Esophagus squamous epithelium (tissue), 4 donors: Measurements from ENCODE around the gene ARHGEF11.

Experiments used
- CTCF ChIP-seq, 6 experiments: fragments of 450-650 bp in 4 of 6; fragments of 200-600 bp in 2 of 6; sonication (generic) in 2 of 6; IDR thresholded peaks; one replicate each; pipeline ENCODE4 v1.5.1; 2016 to 2019; ENCODE audit warnings: antibody characterized with exemption in 6 of 6, mild to moderate bottlenecking in 4 of 6, moderate library complexity in 4 of 6
- POLR2A ChIP-seq, 4 donors: fragments of 450-650 bp; IDR thresholded peaks; one replicate each; pipeline ENCODE4 v1.6.1; 2017; ENCODE audit warnings: antibody characterized with exemption in 4 of 4, mild to moderate bottlenecking in 4 of 4, moderate library complexity in 3 of 4

- TF ChIP-seq CTCF (IDR thresholded peaks at IDR 0.05) (no peak), POLR2A (IDR thresholded peaks at IDR 0.05) (no peak)
Measured at GRCh38 chr1:157006676-157007075, 38.9 kb downstream of the ARHGEF11 start.
